H1 (cell line): ENCODE measurements around the gene CACNG4. TPM values are rescaled to one million over a fixed set of nuclear protein-coding genes. Genes with fewer than 3 reads are reported as not detected.

ENCODE experiments used
- CTCF ChIA-PET: fragments of 300-600 bp; sonication (Branson Sonifier 250); formaldehyde crosslinking; loops from one replicate; lab custom pipeline; 2021; ENCODE audit not compliant: partially characterized antibody; lab: Charles Lee
- POLR2A ChIA-PET: fragments of 300-600 bp; sonication (Branson Sonifier 250); formaldehyde crosslinking; loops from one replicate; lab custom pipeline; 2021; ENCODE audit warnings: inconsistent platforms; ENCODE audit not compliant: partially characterized antibody; lab: Charles Lee
- DNase-seq, 2 experiments: peaks; one replicate each; pipeline versions ENCODE4 v3.0.0 to v3.0.0-alpha.2; 2010 to 2022; ENCODE audit warnings: low spot score in 2 of 2, low read depth in 1 of 2, mixed read lengths in 1 of 2
- FAIRE-seq: peaks from 2 replicates; lab custom pipeline; 2011; peaks lifted over from hg19 to GRCh38; lab: Jason Lieb, UNC
- H2AFZ ChIP-seq: 2 replicates; pipeline ENCODE4 v1.8.1; 2012; ENCODE audit warnings: low read length, inconsistent platforms
- H2AK5ac ChIP-seq: 2 replicates; pipeline ENCODE4 v1.6.1; 2013; ENCODE audit warnings: low read depth, low read length
- H2BK120ac ChIP-seq: replicated peaks from 2 replicates; pipeline ENCODE3; 2013; ENCODE audit warnings: low read depth, low read length, inconsistent platforms
- H2BK12ac ChIP-seq: 2 replicates; pipeline ENCODE4 v1.6.1; 2013; ENCODE audit warnings: low read depth, low read length
- H2BK15ac ChIP-seq: 2 replicates; pipeline ENCODE4 v1.6.1; 2013; ENCODE audit warnings: low read length
- H2BK20ac ChIP-seq: 2 replicates; pipeline ENCODE4 v1.6.1; 2013; ENCODE audit warnings: low read length
- H2BK5ac ChIP-seq: 2 replicates; pipeline ENCODE4 v1.6.1; 2013; ENCODE audit warnings: low read depth, low read length
- H3K14ac ChIP-seq: 2 replicates; pipeline ENCODE4 v1.6.1; 2013; ENCODE audit warnings: inconsistent platforms; ENCODE audit not compliant: insufficient read length
- H3K18ac ChIP-seq: 2 replicates; pipeline ENCODE4 v1.6.1; 2013; ENCODE audit warnings: low read length; ENCODE audit errors: extremely low read depth
- H3K23ac ChIP-seq: 2 replicates; pipeline ENCODE4 v1.6.1; 2013; ENCODE audit warnings: inconsistent platforms; ENCODE audit not compliant: insufficient read length
- H3K23me2 ChIP-seq: 2 replicates; pipeline ENCODE4 v1.6.1; 2013; ENCODE audit warnings: low read depth, low read length
- H3K27ac ChIP-seq: 2 replicates; pipeline ENCODE4 v1.6.1; 2011; ENCODE audit warnings: low read depth, low read length, inconsistent platforms
- H3K27me3 ChIP-seq, 4 experiments: replicated peaks in 1 of 4; 1 replicate in 1 of 4; 2 replicates in 3 of 4; pipeline versions ENCODE4 v1.6.1 to v1.8.1; 2011 to 2013; ENCODE audit warnings: low read length in 3 of 4, mild to moderate bottlenecking in 3 of 4, inconsistent platforms in 2 of 4, mixed read lengths in 2 of 4, moderate library complexity in 1 of 4; ENCODE audit not compliant: control insufficient read depth in 3 of 4, insufficient read depth in 3 of 4; ENCODE audit errors: extremely low read depth in 1 of 4
- H3K36me3 ChIP-seq, 4 experiments: 2 replicates each; pipeline versions ENCODE4 v1.6.1 to v1.8.1; 2011 to 2013; ENCODE audit warnings: mild to moderate bottlenecking in 4 of 4, low read length in 3 of 4, moderate library complexity in 2 of 4, control low read depth in 1 of 4, inconsistent platforms in 1 of 4; ENCODE audit not compliant: insufficient read depth in 4 of 4, control insufficient read depth in 2 of 4
- H3K4ac ChIP-seq: replicated peaks from 2 replicates; pipeline ENCODE3; 2013; ENCODE audit warnings: low read length, low read depth, mixed read lengths, inconsistent platforms; ENCODE audit not compliant: insufficient read length
- H3K4me1 ChIP-seq, 4 experiments: replicated peaks in 1 of 4; 1 replicate in 1 of 4; 2 replicates in 3 of 4; pipeline versions ENCODE4 v1.6.1 to v1.8.1; 2011 to 2013; ENCODE audit warnings: low read length in 3 of 4, inconsistent platforms in 2 of 4, mixed read lengths in 1 of 4; ENCODE audit not compliant: insufficient read depth in 4 of 4, control insufficient read depth in 3 of 4
- H3K4me2 ChIP-seq, 2 experiments: 2 replicates each; pipeline versions ENCODE4 v1.6.1 to v1.8.1; 2011 to 2013; ENCODE audit warnings: low read depth in 2 of 2, low read length in 2 of 2, control low read depth in 1 of 2, inconsistent platforms in 1 of 2, mild to moderate bottlenecking in 1 of 2; ENCODE audit not compliant: insufficient read depth in 1 of 2
- H3K4me3 ChIP-seq, 4 experiments: fragments of 200-600, 300-600 bp in 1 of 4; sonication (generic), shearing (Covaris generic), sonication (Bioruptor Twin) in 1 of 4; 2 replicates each; pipeline versions ENCODE4 v1.5.1 to v1.8.1; 2011 to 2016; ENCODE audit warnings: low read length in 4 of 4, low read depth in 3 of 4, control low read depth in 2 of 4, inconsistent platforms in 2 of 4, mild to moderate bottlenecking in 2 of 4, mixed read lengths in 1 of 4, moderate library complexity in 1 of 4; ENCODE audit not compliant: insufficient read depth in 2 of 4; ENCODE audit errors: extremely low read depth in 1 of 4
- H3K56ac ChIP-seq: replicated peaks from 2 replicates; pipeline ENCODE3; 2013; ENCODE audit warnings: low read depth, mild to moderate bottlenecking, mixed read lengths, low read length, inconsistent platforms; ENCODE audit not compliant: insufficient read length
- H3K79me1 ChIP-seq: 2 replicates; pipeline ENCODE4 v1.6.1; 2013; ENCODE audit warnings: low read depth, low read length, control low read depth
- H3K79me2 ChIP-seq, 2 experiments: 2 replicates each; pipeline versions ENCODE4 v1.6.1 to v1.8.1; 2012 to 2013; ENCODE audit warnings: low read length in 2 of 2, mild to moderate bottlenecking in 2 of 2, inconsistent platforms in 1 of 2; ENCODE audit not compliant: insufficient read depth in 2 of 2, control insufficient read depth in 1 of 2
- H3K9ac ChIP-seq, 4 experiments: replicated peaks in 1 of 4; 1 replicate in 1 of 4; 2 replicates in 3 of 4; pipeline versions ENCODE4 v1.6.1 to v1.8.1; 2011 to 2013; ENCODE audit warnings: low read depth in 3 of 4, low read length in 3 of 4, control low read depth in 2 of 4, mild to moderate bottlenecking in 2 of 4, moderate library complexity in 2 of 4, inconsistent platforms in 1 of 4; ENCODE audit errors: extremely low read depth in 1 of 4
- H3K9me3 ChIP-seq, 2 experiments: 2 replicates each; pipeline versions ENCODE4 v1.6.1 to v1.8.1; 2012 to 2013; ENCODE audit warnings: mild to moderate bottlenecking in 2 of 2, moderate library complexity in 2 of 2, control low read depth in 1 of 2, inconsistent platforms in 1 of 2, low read depth in 1 of 2, low read length in 1 of 2, mixed read lengths in 1 of 2; ENCODE audit not compliant: insufficient read depth in 2 of 2
- H4K20me1 ChIP-seq, 2 experiments: replicated peaks in 1 of 2; 2 replicates each; pipeline versions ENCODE3 to v1.8.1; 2011 to 2013; ENCODE audit warnings: inconsistent platforms in 2 of 2, low read length in 2 of 2, mild to moderate bottlenecking in 1 of 2; ENCODE audit not compliant: insufficient read depth in 2 of 2, control insufficient read depth in 1 of 2
- H4K5ac ChIP-seq: 2 replicates; pipeline ENCODE4 v1.6.1; 2013; ENCODE audit warnings: low read length, low read depth, mixed read lengths, inconsistent platforms; ENCODE audit not compliant: insufficient read length
- H4K8ac ChIP-seq: 2 replicates; pipeline ENCODE4 v1.8.0; 2013; ENCODE audit warnings: mild to moderate bottlenecking, moderate library complexity, low read length, inconsistent platforms; ENCODE audit not compliant: insufficient read depth; ENCODE audit errors: extremely low read depth
- H4K91ac ChIP-seq: replicated peaks from 2 replicates; pipeline ENCODE3; 2013; ENCODE audit warnings: low read length, mixed read lengths, inconsistent platforms; ENCODE audit not compliant: insufficient read length
- EP300 ChIP-seq, 2 experiments: IDR thresholded peaks; 1 replicate in 1 of 2; 2 replicates in 1 of 2; pipeline ENCODE4 v1.6.1; 2011 to 2012; ENCODE audit warnings: low read depth in 2 of 2, low read length in 2 of 2, mild to moderate bottlenecking in 2 of 2, borderline replicate concordance in 1 of 2, inconsistent platforms in 1 of 2, moderate library complexity in 1 of 2
- EZH2 ChIP-seq: fragments of 200-600 bp; sonication (generic); IDR thresholded peaks from 2 replicates; pipeline ENCODE4 v1.7.1; 2012; ENCODE audit warnings: low read depth, mild to moderate bottlenecking, moderate library complexity, low read length, inconsistent platforms; ENCODE audit not compliant: severe bottlenecking
- PHF8 ChIP-seq: fragments of 200-600 bp; sonication (generic); conservative IDR thresholded peaks from 2 replicates; pipeline ENCODE4 v1.7.1; 2012; ENCODE audit warnings: low read depth, mild to moderate bottlenecking, inconsistent platforms, low read length, moderate library complexity
- TAF7 ChIP-seq: optimal IDR thresholded peaks from 2 replicates; pipeline ENCODE3; 2011; ENCODE audit warnings: low read depth, mild to moderate bottlenecking, inconsistent platforms, low read length, moderate library complexity, borderline replicate concordance
- WGBS, 2 experiments: shearing (Covaris generic) in 1 of 2; methylation state at CpG; one replicate each; pipeline versions ENCODE4 v1.1.6 to v1.1.7; 2013 to 2015; ENCODE audit warnings: low lambda C conversion rate in 2 of 2, mixed read lengths in 2 of 2, inconsistent platforms in 1 of 2, low coverage in 1 of 2, missing lambda C conversion rate in 1 of 2; ENCODE audit not compliant: insufficient replicate concordance in 2 of 2, insufficient coverage in 1 of 2, insufficient read length in 1 of 2; ENCODE audit errors: extremely low coverage in 1 of 2, missing lambda C conversion rate in 1 of 2; 5-methylcytosine and 5-hydroxymethylcytosine counted together
- polyA plus RNA-seq, 7 experiments: library from polyadenylated mRNA; depleted of rRNA in 3 of 7; stranded (reverse) in 5 of 7; unstranded in 2 of 7; fragments of >200 nt in 5 of 7; fragments of 200-250 nt in 2 of 7; gene quantifications; 1 replicate in 5 of 7; 2 replicates in 1 of 7; 4 replicates in 1 of 7; pipeline versions ENCODE4 v1.2.1 to v1.2.3, GENCODE V29; 2011 to 2013; ENCODE audit warnings: missing spikeins in 2 of 7, mixed read lengths in 2 of 7
- total RNA-seq: library from RNA; stranded (reverse); fragmentation: NEBNext Ultra II Directional; extraction: Animal tissue kit (Norgen Biotek cat#: 25700); gene quantifications from 2 replicates; pipeline ENCODE4 v1.2.1, GENCODE V29; 2021

Gene CACNG4
- total and polyA plus RNA-seq, 2 of the 8 experiments (the other 6 are each of a cell fraction or from before 2014, with no cell fraction given) = 3.6 to 5.6 TPM

GRCh38 chr17:66978514-66979061, 14.1 kb downstream of the CACNG4 start:
- no peaks in the 10 kb centered on the region for H4K20me1 ChIP-seq
- FAIRE-seq = no peak
- H2AK5ac ChIP-seq = no peak overlapping the region
- H2BK120ac ChIP-seq = no peak overlapping the region
- no peak overlapping the region for H3K14ac ChIP-seq
- H3K4me2 ChIP-seq = no peak overlapping the region
- H3K18ac ChIP-seq = no peak overlapping the region
- ChIA-PET CTCF (interaction anchor here (1.2 to 2.1 kb wide), 3 partner anchors 70 to 251 kb away, joined by 3 to 8 read pairs (median 4); no protein-coding TSS in a partner anchor), POLR2A (interaction anchor here (0.8 to 2.1 kb wide), 2 partner anchors 11 to 14 kb away, joined by 3 to 5 read pairs; partner anchors contain the start of gene CACNG4)
- no peak overlapping the region for H3K56ac ChIP-seq
- H3K27me3 ChIP-seq = no peaks in the 10 kb centered on the region
- no peaks in the 10 kb centered on the region; the same call in 1 of the 2 replicates for H3K23me2 ChIP-seq
- H2BK12ac ChIP-seq = no peak overlapping the region
- H3K4ac ChIP-seq = no peak overlapping the region
- H2AFZ ChIP-seq = no peak overlapping the region
- H3K27ac ChIP-seq = no peak overlapping the region
- H3K4me3 ChIP-seq = no peak overlapping the region
- WGBS, 2 experiments = 90% methylated on average over 19 of the region's 19 CpGs; no CpG with 5 or more reads in 1 of the 2 experiments
- TF ChIP-seq EP300 (IDR thresholded peaks at IDR 0.05; ENCODE audit: borderline replicate concordance in 1 of 2, low read depth in 2 of 2, low read length in 2 of 2) (no peak), TAF7 (no peak), EZH2 (no peak), PHF8 (no peak)
- TF ChIP-seq, all 59 proteins: peak for 0
- no peak for DNase-seq
- no peak overlapping the region for H3K23ac ChIP-seq
- H2BK5ac ChIP-seq = no peak overlapping the region
- H2BK15ac ChIP-seq = no peak overlapping the region
- no peaks in the 10 kb centered on the region for H3K9me3 ChIP-seq
- H4K91ac ChIP-seq = no peak overlapping the region
- no peaks in the 10 kb centered on the region for H3K79me1 ChIP-seq
- no peak overlapping the region for H3K9ac ChIP-seq
- no peak overlapping the region for H4K5ac ChIP-seq
- no peaks in the 10 kb centered on the region for H3K79me2 ChIP-seq
- H3K4me1 ChIP-seq = peaks cover 0 to 9% (median 5%) of the 10 kb centered on the region in 4 experiments; a peak in 4 of 7 replicates
- no peak overlapping the region for H2BK20ac ChIP-seq
- H3K36me3 ChIP-seq = no peaks in the 10 kb centered on the region
- H4K8ac ChIP-seq = no peak overlapping the region
